Tibial nerve (tissue), 4 donors: Measurements from ENCODE around the gene NUBP1. TPM values are rescaled to one million over a fixed set of nuclear protein-coding genes. Genes with fewer than 3 reads are reported as not detected.
A peak's percentile ranks its signal among the peaks of the same experiment; 100 is the strongest.

Experiments used
- DNase-seq, 2 donors: peaks; one replicate each; pipeline ENCODE4 v3.0.0-alpha.2; 2019; ENCODE audit warnings: low spot score in 2 of 2
- H3K27ac ChIP-seq, 4 donors: fragments of 200-600 bp; sonication (generic) in 3 of 4; one replicate each; pipeline ENCODE4 v1.5.1; 2017 to 2019; ENCODE audit warnings: mild to moderate bottlenecking in 1 of 4
- H3K27me3 ChIP-seq, 2 donors: fragments of 200-600 bp; sonication (generic) in 1 of 2; one replicate each; pipeline versions ENCODE4 v1.5.1 to v1.6.0; 2017 to 2019
- H3K36me3 ChIP-seq, 3 donors: fragments of 200-600 bp; sonication (generic); one replicate each; pipeline ENCODE4 v1.5.1; 2018 to 2019
- H3K4me1 ChIP-seq, 4 donors: fragments of 200-600 bp; sonication (generic) in 3 of 4; one replicate each; pipeline ENCODE4 v1.5.1; 2017 to 2019
- H3K4me3 ChIP-seq, 4 donors: fragments of 200-600 bp; sonication (generic) in 3 of 4; one replicate each; pipeline ENCODE4 v1.5.1; 2017 to 2019; ENCODE audit warnings: mild to moderate bottlenecking in 1 of 4, moderate library complexity in 1 of 4
- H3K9me3 ChIP-seq, 4 donors: fragments of 200-600 bp; sonication (generic) in 3 of 4; one replicate each; pipeline ENCODE4 v1.5.1; 2017 to 2019
- EP300 ChIP-seq, 2 donors: sonication (generic); formaldehyde crosslinking; IDR thresholded peaks; one replicate each; pipeline ENCODE4 v1.6.1; 2017; ENCODE audit warnings: antibody characterized with exemption in 2 of 2, mild to moderate bottlenecking in 1 of 2
- POLR2A ChIP-seq, 2 donors: fragments of 450-650 bp; IDR thresholded peaks; one replicate each; pipeline ENCODE4 v1.6.1; 2017; ENCODE audit warnings: antibody characterized with exemption in 2 of 2, mild to moderate bottlenecking in 2 of 2, moderate library complexity in 2 of 2
- WGBS, 2 donors: methylation state at CpG; one replicate each; pipeline ENCODE4 v1.1.5; 2018; 5-methylcytosine and 5-hydroxymethylcytosine counted together
- total RNA-seq, 4 donors: library from RNA; depleted of rRNA; stranded (reverse); fragments of >200 nt; gene quantifications; one replicate each; pipeline ENCODE4 v1.1.0, GENCODE V29; 2016
- TF ChIP-seq, protein P1 (sequence below), 5 experiments: fragments of 200-600 bp in 3 of 5; fragments of 450-650 bp in 2 of 5; sonication (generic) in 3 of 5; IDR thresholded peaks; one replicate each; pipeline ENCODE4 v1.5.1; 2016 to 2019; ENCODE audit warnings: antibody characterized with exemption in 5 of 5, mild to moderate bottlenecking in 3 of 5, moderate library complexity in 2 of 5

NUBP1 gene
- total RNA-seq, 4 donors from 2014 or later: 13.6 to 20.5 (median 17.2) TPM

DNA sequence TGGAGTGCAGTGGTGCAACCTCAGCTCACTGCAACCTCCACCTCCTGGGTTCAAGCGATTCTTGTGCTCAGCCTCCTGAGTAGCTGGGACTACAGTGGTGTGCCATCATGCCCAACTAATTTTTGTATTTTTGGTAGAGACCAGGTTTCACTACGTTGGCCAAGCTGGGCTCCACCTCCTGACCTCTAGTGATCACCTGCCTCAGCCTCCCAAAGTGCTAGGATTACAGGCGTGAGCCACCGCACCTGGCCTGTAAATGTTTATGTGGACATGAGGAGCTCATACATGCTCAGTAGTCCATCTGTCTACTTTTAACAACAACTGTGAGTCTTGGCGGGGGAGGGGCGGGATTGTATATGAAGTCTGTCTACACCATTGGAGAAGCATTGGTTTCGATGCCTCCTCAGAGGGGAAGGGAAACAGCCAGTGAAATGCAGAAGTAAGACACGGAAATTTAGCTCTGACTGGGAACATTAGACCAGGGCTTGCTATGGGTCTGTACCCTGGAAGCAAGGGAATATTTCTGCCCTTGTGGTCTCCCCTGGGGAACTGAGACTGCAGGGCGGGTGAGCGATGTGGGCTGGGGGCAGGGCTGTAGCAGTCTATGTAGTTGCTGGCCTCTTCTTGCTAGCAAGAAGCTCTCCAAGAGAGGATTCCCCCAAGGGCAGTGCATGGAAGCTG is 9.3 kb downstream of the NUBP1 start:
- Histone ChIP-seq H3K9me3 (no peaks in the 10 kb centered on the region), H3K36me3 (peaks cover 0 to 98% (median 11%) of the 10 kb centered on the region in 3 donors), H3K4me3 (no peak overlapping the region), H3K27ac (peak overlapping the region in 2 of 4 donors; percentile 4 to 53), H3K4me1 (peaks cover 0 to 5% (median 2%) of the 10 kb centered on the region in 4 donors), H3K27me3 (no peaks in the 10 kb centered on the region)
- peak in 1 of 2 donors; percentile 62 for TF ChIP-seq EP300 (IDR thresholded peaks at IDR 0.05)
- TF ChIP-seq POLR2A (IDR thresholded peaks at IDR 0.05): no peak
- WGBS, 2 donors: 86 to 87% methylated on average over 10 of the region's 10 CpGs
- DNase-seq: peak; percentile 70 to 73

DNA sequence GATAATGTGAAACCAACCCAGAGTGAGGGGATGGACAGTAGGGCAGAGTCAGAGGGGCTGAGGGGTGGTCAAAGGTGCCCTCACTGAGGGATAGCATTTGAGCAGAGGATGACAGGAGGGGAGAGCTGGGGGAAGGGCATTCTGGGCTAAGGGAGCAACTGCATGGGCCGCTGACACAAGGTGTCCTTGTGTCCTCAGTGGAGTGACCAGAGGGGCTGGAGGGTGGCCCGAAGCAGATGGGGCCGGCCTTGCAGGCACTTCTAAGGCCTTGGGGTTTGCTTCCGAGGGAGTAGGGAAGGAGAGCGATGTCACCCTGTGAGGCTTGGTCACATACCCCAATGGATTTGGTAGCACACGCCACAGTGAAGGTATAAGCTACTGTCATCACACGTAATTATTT is 10.0 kb downstream of the NUBP1 start:
- H3K27ac ChIP-seq: peak overlapping the region in 2 of 4 donors; percentile 22 to 53

DNA sequence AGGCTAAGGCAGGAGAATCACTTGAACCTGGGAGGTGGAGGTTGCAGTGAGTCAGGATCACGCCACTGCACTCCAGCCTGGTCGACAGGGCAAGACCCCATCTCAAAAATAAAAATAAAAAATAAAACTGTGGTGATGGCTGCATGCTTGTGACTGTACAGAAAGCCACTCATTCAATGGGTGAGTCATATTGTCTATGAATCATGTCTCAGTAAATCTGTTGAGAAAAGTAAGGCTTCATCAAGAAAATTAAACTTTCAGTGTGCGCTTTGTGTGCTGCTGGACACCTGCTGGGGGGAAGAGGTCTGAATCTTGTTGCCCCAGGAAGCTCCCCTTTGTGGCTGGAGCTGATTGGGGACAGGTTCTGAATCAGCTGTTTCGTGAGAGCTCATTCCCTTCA is 11.3 kb downstream of the NUBP1 start:
- H3K36me3 ChIP-seq: peaks cover 0 to 100% (median 30%) of the 10 kb centered on the region in 3 donors
- no peak for DNase-seq
- no peaks in the 10 kb centered on the region for H3K9me3 ChIP-seq
- no peaks in the 10 kb centered on the region for H3K27me3 ChIP-seq
- H3K4me1 ChIP-seq: peaks cover 0 to 5% (median 2%) of the 10 kb centered on the region in 4 donors
- peak overlapping the region in 1 of 4 donors; percentile 44 for H3K27ac ChIP-seq
- 69 to 82% methylated on average over 4 of the region's 4 CpGs for WGBS, 2 donors
- TF ChIP-seq EP300 (IDR thresholded peaks at IDR 0.05): no peak
- TF ChIP-seq POLR2A (IDR thresholded peaks at IDR 0.05): no peak
- TF ChIP-seq, protein P1, sequence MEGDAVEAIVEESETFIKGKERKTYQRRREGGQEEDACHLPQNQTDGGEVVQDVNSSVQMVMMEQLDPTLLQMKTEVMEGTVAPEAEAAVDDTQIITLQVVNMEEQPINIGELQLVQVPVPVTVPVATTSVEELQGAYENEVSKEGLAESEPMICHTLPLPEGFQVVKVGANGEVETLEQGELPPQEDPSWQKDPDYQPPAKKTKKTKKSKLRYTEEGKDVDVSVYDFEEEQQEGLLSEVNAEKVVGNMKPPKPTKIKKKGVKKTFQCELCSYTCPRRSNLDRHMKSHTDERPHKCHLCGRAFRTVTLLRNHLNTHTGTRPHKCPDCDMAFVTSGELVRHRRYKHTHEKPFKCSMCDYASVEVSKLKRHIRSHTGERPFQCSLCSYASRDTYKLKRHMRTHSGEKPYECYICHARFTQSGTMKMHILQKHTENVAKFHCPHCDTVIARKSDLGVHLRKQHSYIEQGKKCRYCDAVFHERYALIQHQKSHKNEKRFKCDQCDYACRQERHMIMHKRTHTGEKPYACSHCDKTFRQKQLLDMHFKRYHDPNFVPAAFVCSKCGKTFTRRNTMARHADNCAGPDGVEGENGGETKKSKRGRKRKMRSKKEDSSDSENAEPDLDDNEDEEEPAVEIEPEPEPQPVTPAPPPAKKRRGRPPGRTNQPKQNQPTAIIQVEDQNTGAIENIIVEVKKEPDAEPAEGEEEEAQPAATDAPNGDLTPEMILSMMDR (IDR thresholded peaks at IDR 0.05): no peak
- H3K4me3 ChIP-seq: no peak overlapping the region

More for the DNA sequence above, 10.0 kb downstream of the NUBP1 start:
- 86 to 91% methylated on average over 7 of the region's 7 CpGs for WGBS, 2 donors
- H3K9me3 ChIP-seq: no peaks in the 10 kb centered on the region
- no peak overlapping the region for H3K4me3 ChIP-seq
- H3K36me3 ChIP-seq: peaks cover 0 to 98% (median 18%) of the 10 kb centered on the region in 3 donors
- H3K27me3 ChIP-seq: no peaks in the 10 kb centered on the region
- TF ChIP-seq, protein P1 (IDR thresholded peaks at IDR 0.05): no peak
- TF ChIP-seq EP300 (IDR thresholded peaks at IDR 0.05): no peak
- DNase-seq: no peak
- H3K4me1 ChIP-seq: peaks cover 0 to 5% (median 2%) of the 10 kb centered on the region in 4 donors

DNA sequence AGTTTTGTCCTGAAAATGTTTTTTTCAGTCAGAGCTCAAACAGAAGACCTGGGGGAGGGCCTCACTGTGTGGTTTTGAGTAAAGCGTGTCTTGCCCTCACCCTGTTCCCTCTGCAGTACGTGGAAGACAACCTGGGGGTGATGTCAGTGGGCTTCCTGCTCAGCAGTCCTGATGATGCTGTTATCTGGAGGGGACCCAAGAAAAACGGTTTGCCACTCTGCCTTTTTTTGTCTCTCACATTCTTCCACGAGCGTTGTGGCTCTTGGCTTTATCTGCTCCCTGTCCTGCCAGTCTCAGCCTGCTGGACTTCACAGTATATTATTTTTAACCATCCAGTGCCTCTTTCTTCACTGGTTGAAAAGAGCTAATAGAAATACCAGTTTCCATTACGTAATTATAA is 12.9 kb downstream of the NUBP1 start:
- Histone ChIP-seq H3K36me3 (peaks cover 0 to 100% (median 36%) of the 10 kb centered on the region in 3 donors), H3K27me3 (no peaks in the 10 kb centered on the region), H3K4me3 (no peak overlapping the region)

DNA sequence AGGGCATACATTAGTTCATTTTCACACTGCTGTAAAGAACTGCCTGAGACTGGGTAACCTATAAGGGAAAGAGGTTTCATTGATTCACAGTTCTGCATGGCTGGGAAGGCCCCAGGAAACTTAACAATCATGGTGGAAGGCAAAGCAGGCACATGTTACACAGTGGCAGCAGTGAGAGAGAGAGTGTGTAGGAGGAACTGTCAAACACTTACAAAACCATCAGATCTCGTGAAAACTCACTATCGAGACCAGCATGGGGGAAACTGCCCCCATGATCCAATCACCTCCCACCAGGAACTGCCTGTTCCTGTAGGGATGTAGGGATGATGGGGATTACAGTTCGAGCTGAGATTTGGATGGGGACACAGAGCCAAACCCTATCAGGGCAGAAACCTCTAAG is 17.2 kb downstream of the NUBP1 start:
- no peaks in the 10 kb centered on the region for H3K27me3 ChIP-seq
- WGBS, 2 donors: 70 to 72% methylated on average over 3 of the region's 3 CpGs
- no peak overlapping the region for H3K4me3 ChIP-seq
- H3K36me3 ChIP-seq: peaks cover 2 to 100% (median 53%) of the 10 kb centered on the region in 3 donors
- no peaks in the 10 kb centered on the region for H3K4me1 ChIP-seq
- no peak overlapping the region for H3K27ac ChIP-seq
- DNase-seq: no peak
- TF ChIP-seq EP300 (IDR thresholded peaks at IDR 0.05) (no peak), POLR2A (IDR thresholded peaks at IDR 0.05) (no peak)
- TF ChIP-seq, protein P1 (IDR thresholded peaks at IDR 0.05): no peak
- no peaks in the 10 kb centered on the region for H3K9me3 ChIP-seq

More for the DNA sequence above, 12.9 kb downstream of the NUBP1 start:
- WGBS, 2 donors: 64 to 69% methylated on average over 6 of the region's 6 CpGs
- Histone ChIP-seq H3K4me1 (peaks cover 0 to 5% (median 2%) of the 10 kb centered on the region in 4 donors), H3K9me3 (no peaks in the 10 kb centered on the region), H3K27ac (no peak overlapping the region)
- no peak for DNase-seq
- TF ChIP-seq, protein P1 (IDR thresholded peaks at IDR 0.05): no peak
- TF ChIP-seq POLR2A (IDR thresholded peaks at IDR 0.05) (no peak), EP300 (IDR thresholded peaks at IDR 0.05) (no peak)
